ENCODE measurements around the gene CDH22.

GRCh38 chr20:46299078-46299477 is 9.2 kb downstream of the CDH22 start:
- TF ChIP-seq CTCF (conservative IDR thresholded peaks at IDR 0.05 in 1 of 2, IDR thresholded peaks at IDR 0.05 in 1 of 2; ENCODE audit: extremely low read depth in 1 of 2, insufficient read depth in 1 of 2, low read depth in 1 of 2, low read length in 2 of 2): no peak
- TF ChIP-seq EZH2 (IDR thresholded peaks at IDR 0.05; ENCODE audit: borderline replicate concordance, low read length): no peak

All from mammary epithelial cell (primary cell).